Caco-2 (cell line): Measurements from ENCODE around the gene DNAJC1. TPM values are rescaled to one million over a fixed set of nuclear protein-coding genes. Genes with fewer than 3 reads are reported as not detected.

Experiments
- BruUV-seq: library from RNA; stranded (reverse); fragments of 400-500 nt; replicated peaks from 2 replicates; lab custom pipeline; 2021; lab: Mats Ljungman, UMichigan
- CTCF ChIA-PET: fragments of 300-600 bp; sonication (Branson Sonifier 250); formaldehyde crosslinking; loops from one replicate; lab custom pipeline; 2022; ENCODE audit warnings: antibody characterized with exemption; lab: Charles Lee
- POLR2A ChIA-PET: fragments of 300-600 bp; sonication (Branson Sonifier 250); formaldehyde crosslinking; loops from one replicate; lab custom pipeline; 2022; ENCODE audit warnings: antibody characterized with exemption; lab: Charles Lee
- DNase-seq, 2 experiments: peaks; one replicate each; pipeline versions ENCODE4 v3.0.0 to v3.0.0-alpha.2; 2020 to 2022
- H3K27me3 ChIP-seq: replicated peaks from 2 replicates; pipeline ENCODE4 v1.6.0; 2011; ENCODE audit warnings: low read length; ENCODE audit not compliant: control insufficient read depth, insufficient read depth
- H3K36me3 ChIP-seq: 2 replicates; pipeline ENCODE4 v1.5.1; 2011; ENCODE audit warnings: low read length; ENCODE audit not compliant: control insufficient read depth, insufficient read depth
- H3K4me1 ChIP-seq: fragments of 250-450 bp; sonication (Bioruptor Pico); 2 replicates; pipeline ENCODE4 v1.5.1; 2020; ENCODE audit warnings: mild to moderate bottlenecking
- H3K4me3 ChIP-seq: 2 replicates; pipeline ENCODE4 v1.5.1; 2011; ENCODE audit warnings: low read depth, mild to moderate bottlenecking, control low read depth, low read length
- H3K9me3 ChIP-seq: fragments of 250-450 bp; sonication (Bioruptor Pico); 2 replicates; pipeline ENCODE4 v1.5.1; 2020; ENCODE audit warnings: mild to moderate bottlenecking, moderate library complexity
- H3K27ac Mint-ChIP-seq: one replicate; pipeline ENCODE4 v1.8.0; 2022; ENCODE audit warnings: mixed read lengths; ENCODE audit not compliant: unreplicated experiment
- H3K27me3 Mint-ChIP-seq: one replicate; pipeline ENCODE4 v1.8.0; 2022; ENCODE audit warnings: mixed read lengths; ENCODE audit not compliant: insufficient read depth, unreplicated experiment
- H3K36me3 Mint-ChIP-seq: one replicate; pipeline ENCODE4 v1.8.0; 2022; ENCODE audit warnings: mild to moderate bottlenecking, mixed read lengths; ENCODE audit not compliant: insufficient read depth, unreplicated experiment
- H3K4me1 Mint-ChIP-seq: one replicate; pipeline ENCODE4 v1.8.0; 2022; ENCODE audit warnings: low read depth, mixed read lengths; ENCODE audit not compliant: unreplicated experiment
- H3K4me3 Mint-ChIP-seq: one replicate; pipeline ENCODE4 v1.8.0; 2022; ENCODE audit warnings: mild to moderate bottlenecking, moderate library complexity, mixed read lengths; ENCODE audit not compliant: unreplicated experiment
- H3K9me3 Mint-ChIP-seq: one replicate; pipeline ENCODE4 v1.8.0; 2022; ENCODE audit warnings: mixed read lengths; ENCODE audit not compliant: unreplicated experiment
- CTCF ChIP-seq, 2 experiments: fragments of 200-600 bp in 1 of 2; IDR thresholded peaks; 1 replicate in 1 of 2; 2 replicates in 1 of 2; pipeline versions ENCODE4 v1.5.1 to v1.8.0; 2011 to 2022; ENCODE audit warnings: antibody characterized with exemption in 1 of 2, control low read depth in 1 of 2, inconsistent platforms in 1 of 2, low read depth in 1 of 2, low read length in 1 of 2, mild to moderate bottlenecking in 1 of 2, moderate library complexity in 1 of 2; ENCODE audit not compliant: insufficient read depth in 1 of 2, severe bottlenecking in 1 of 2, unreplicated experiment in 1 of 2
- intact Hi-C: fragments of 100-400 bp; cut with micrococcal nuclease; formaldehyde crosslinking; loops from one replicate; pipeline ENCODE4 v1.10.0; 2022; ENCODE audit not compliant: unreplicated experiment
- total RNA-seq: library from RNA; stranded (reverse); gene quantifications from 2 replicates; pipeline ENCODE4 v1.2.3, GENCODE V29; 2022

DNAJC1 gene
- total RNA-seq, 1 experiment from 2014 or later = 50.7 TPM

DNA sequence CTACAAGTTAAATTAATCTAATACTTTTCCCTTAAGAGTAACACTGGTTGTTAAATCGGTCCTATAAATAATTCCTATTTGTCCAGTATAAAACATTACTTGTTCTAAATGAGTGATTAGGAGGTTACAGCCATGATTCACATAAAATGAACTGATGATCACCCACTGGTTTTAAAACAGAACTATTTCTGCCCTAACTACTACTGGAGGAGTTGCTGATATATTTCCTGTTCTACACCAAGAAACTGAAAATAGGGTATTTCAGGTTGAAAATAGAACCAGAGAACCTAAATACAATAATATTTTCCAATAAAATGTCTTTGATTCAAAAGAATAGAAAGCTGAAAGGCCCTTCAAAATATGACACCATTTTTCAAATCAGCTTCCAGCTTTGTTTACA lies 30.9 kb downstream of the DNAJC1 start:
- H3K9me3 Mint-ChIP-seq = peaks cover 2% of the 10 kb centered on the region
- H3K27me3 Mint-ChIP-seq = no peaks in the 10 kb centered on the region
- no peak overlapping the region for H3K4me3 ChIP-seq
- H3K4me3 Mint-ChIP-seq = no peak overlapping the region
- no peak for DNase-seq
- BruUV-seq = no TSS peak
- H3K36me3 ChIP-seq = no peaks in the 10 kb centered on the region
- peaks cover 15% of the 10 kb centered on the region for H3K4me1 Mint-ChIP-seq
- ChIA-PET POLR2A (no interaction called here), CTCF (no interaction called here)
- no peaks in the 10 kb centered on the region for H3K9me3 ChIP-seq
- H3K4me1 ChIP-seq = peaks cover 12% of the 10 kb centered on the region
- intact Hi-C loops = no loop called here
- H3K27me3 ChIP-seq = no peaks in the 10 kb centered on the region
- no peak for TF ChIP-seq CTCF (IDR thresholded peaks at IDR 0.05; ENCODE audit: insufficient read depth in 1 of 2, low read depth in 1 of 2, low read length in 1 of 2, severe bottlenecking in 1 of 2, unreplicated experiment in 1 of 2)
- no peak overlapping the region for H3K27ac Mint-ChIP-seq
- peaks cover 5% of the 10 kb centered on the region for H3K36me3 Mint-ChIP-seq

DNA sequence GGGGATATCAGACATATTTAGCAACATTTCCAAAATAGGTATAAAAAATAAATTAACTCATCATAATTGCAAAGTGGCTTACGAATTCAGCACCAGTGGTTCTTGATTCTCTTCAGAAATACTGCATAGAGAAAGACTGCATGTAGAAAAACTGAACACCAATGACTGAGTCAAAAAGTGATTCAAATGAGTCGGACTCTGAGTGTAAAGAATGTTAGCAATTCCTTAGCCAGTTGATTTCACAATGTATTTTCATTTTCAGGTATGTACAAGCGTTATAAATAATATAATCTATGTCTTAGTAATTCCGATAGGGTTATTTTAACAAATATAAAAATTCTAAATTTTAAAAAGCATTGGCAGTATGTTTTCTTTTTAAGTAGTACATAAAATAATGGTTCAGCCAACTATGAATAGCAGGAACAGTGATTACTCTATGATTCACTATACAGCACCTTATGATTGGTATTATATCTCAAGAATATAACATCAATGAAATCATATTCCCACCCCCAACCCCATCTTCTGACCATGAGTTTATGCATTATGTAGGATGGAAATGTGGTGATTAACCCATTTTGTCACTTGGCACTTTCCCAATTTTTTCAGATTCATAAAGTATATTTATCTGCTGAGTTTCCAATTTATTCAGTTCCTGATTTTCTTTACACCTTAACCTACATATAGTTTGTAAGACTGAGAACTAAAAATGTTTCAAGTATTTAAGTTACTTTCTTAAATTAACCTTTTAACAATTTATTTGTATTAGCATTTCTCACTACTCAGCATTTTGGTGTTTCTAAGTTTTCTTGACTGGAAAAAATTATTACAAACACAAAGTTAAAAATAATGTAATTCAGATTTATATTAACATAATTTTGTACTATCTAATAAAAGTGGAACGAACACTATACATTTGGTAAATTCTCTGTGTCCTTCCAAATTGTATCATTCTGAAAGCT lies 33.9 kb downstream of the DNAJC1 start:
- no peaks in the 10 kb centered on the region for H3K27me3 Mint-ChIP-seq
- intact Hi-C loops = no loop called here
- H3K27ac Mint-ChIP-seq = no peak overlapping the region
- peaks cover 9% of the 10 kb centered on the region for H3K36me3 Mint-ChIP-seq
- CTCF ChIA-PET = no interaction called here
- Histone ChIP-seq H3K4me1 (peaks cover 28% of the 10 kb centered on the region), H3K4me3 (no peak overlapping the region), H3K36me3 (no peaks in the 10 kb centered on the region), H3K27me3 (no peaks in the 10 kb centered on the region), H3K9me3 (peaks cover 6% of the 10 kb centered on the region; the same call in 1 of the 2 replicates)
- POLR2A ChIA-PET = no interaction called here
- BruUV-seq = no TSS peak
- no peak for DNase-seq
- H3K4me3 Mint-ChIP-seq = no peak overlapping the region
- no peak for TF ChIP-seq CTCF (IDR thresholded peaks at IDR 0.05; ENCODE audit: insufficient read depth in 1 of 2, low read depth in 1 of 2, low read length in 1 of 2, severe bottlenecking in 1 of 2, unreplicated experiment in 1 of 2)
- peaks cover 22% of the 10 kb centered on the region for H3K9me3 Mint-ChIP-seq
- peaks cover 24% of the 10 kb centered on the region for H3K4me1 Mint-ChIP-seq

GRCh38 chr10:21964983-21965665 lies 38.4 kb downstream of the DNAJC1 start:
- POLR2A ChIA-PET = interaction anchor here (0.6 to 0.7 kb wide), 2 partner anchors 470 to 567 kb away, joined by 3 to 8 read pairs; no protein-coding TSS in a partner anchor
- no peaks in the 10 kb centered on the region for H3K27me3 ChIP-seq
- DNase-seq = peak in 1 of 2 experiments; percentile 21
- no peaks in the 10 kb centered on the region for H3K36me3 ChIP-seq
- no TSS peak for BruUV-seq
- H3K27ac Mint-ChIP-seq = peak overlapping the region; percentile 6
- peaks cover 25% of the 10 kb centered on the region for H3K9me3 Mint-ChIP-seq
- H3K9me3 ChIP-seq = peaks cover 7% of the 10 kb centered on the region; the same call in 1 of the 2 replicates
- H3K4me1 Mint-ChIP-seq = peaks cover 31% of the 10 kb centered on the region
- CTCF ChIA-PET = no interaction called here
- H3K27me3 Mint-ChIP-seq = no peaks in the 10 kb centered on the region
- no peak overlapping the region for H3K4me3 ChIP-seq
- H3K36me3 Mint-ChIP-seq = peaks cover 9% of the 10 kb centered on the region
- intact Hi-C loops = no loop called here
- no peak for TF ChIP-seq CTCF (IDR thresholded peaks at IDR 0.05; ENCODE audit: insufficient read depth in 1 of 2, low read depth in 1 of 2, low read length in 1 of 2, severe bottlenecking in 1 of 2, unreplicated experiment in 1 of 2)
- no peak overlapping the region for H3K4me3 Mint-ChIP-seq
- H3K4me1 ChIP-seq = peaks cover 32% of the 10 kb centered on the region
